IPS DF 6.9 (cell line): ENCODE measurements around the gene UAP1.

ENCODE experiments used
- DNase-seq: peaks from one replicate; pipeline ENCODE4 v3.0.0-alpha.2; 2013; ENCODE audit warnings: low read depth, low spot score
- H3K27ac ChIP-seq: one replicate; pipeline ENCODE4 v1.5.1; 2013; ENCODE audit warnings: low read length, control low read depth
- H3K27me3 ChIP-seq: 2 replicates; pipeline ENCODE4 v1.6.1; 2013; ENCODE audit warnings: mild to moderate bottlenecking, low read length; ENCODE audit not compliant: control insufficient read depth, insufficient read depth
- H3K36me3 ChIP-seq: 2 replicates; pipeline ENCODE4 v1.6.1; 2013; ENCODE audit warnings: low read length; ENCODE audit not compliant: control insufficient read depth, insufficient read depth
- H3K4me1 ChIP-seq: 2 replicates; pipeline ENCODE4 v1.6.1; 2013; ENCODE audit warnings: low read length; ENCODE audit not compliant: control insufficient read depth, insufficient read depth
- H3K4me3 ChIP-seq: 2 replicates; pipeline ENCODE4 v1.5.1; 2013; ENCODE audit warnings: mild to moderate bottlenecking, low read length
- H3K9me3 ChIP-seq: 2 replicates; pipeline ENCODE4 v1.6.1; 2013; ENCODE audit warnings: low read length, inconsistent platforms; ENCODE audit not compliant: control insufficient read depth, insufficient read depth
- WGBS: extraction: QIAGEN DNeasy Blood & Tissue Kit; methylation state at CpG from one replicate; pipeline ENCODE4 v1.1.7; 2013; ENCODE audit warnings: mixed read lengths, missing lambda C conversion rate; ENCODE audit not compliant: insufficient read length, insufficient coverage; 5-methylcytosine and 5-hydroxymethylcytosine counted together

Gene UAP1

GRCh38 chr1:162629077-162629627 lies 67.6 kb downstream of the UAP1 start:
- no peaks in the 10 kb centered on the region for H3K4me1 ChIP-seq
- WGBS, result 100% methylated on average over 1 of the region's 3 CpGs
- no peaks in the 10 kb centered on the region for H3K27me3 ChIP-seq
- no peaks in the 10 kb centered on the region for H3K36me3 ChIP-seq
- H3K9me3 ChIP-seq, result no peaks in the 10 kb centered on the region
- DNase-seq, result no peak
- no peak overlapping the region for H3K4me3 ChIP-seq
- no peak overlapping the region for H3K27ac ChIP-seq

- H3K27ac ChIP-seq, result no peak overlapping the region
- H3K27me3 ChIP-seq, result no peaks in the 10 kb centered on the region
- no peaks in the 10 kb centered on the region for H3K9me3 ChIP-seq
- no peaks in the 10 kb centered on the region for H3K4me1 ChIP-seq
- WGBS, result no CpG with 5 or more reads among the region's 2 CpGs
- no peaks in the 10 kb centered on the region for H3K36me3 ChIP-seq
- no peak overlapping the region for H3K4me3 ChIP-seq
- DNase-seq, result no peak
Observed at GRCh38 chr1:162629651-162630050, 68.1 kb downstream of the UAP1 start.

- Histone ChIP-seq H3K27me3 (no peaks in the 10 kb centered on the region), H3K9me3 (no peaks in the 10 kb centered on the region), H3K36me3 (no peaks in the 10 kb centered on the region), H3K4me1 (no peaks in the 10 kb centered on the region), H3K27ac (no peak overlapping the region), H3K4me3 (no peak overlapping the region)
- no peak for DNase-seq
- no CpG with 5 or more reads among the region's 10 CpGs for WGBS
Observed at GRCh38 chr1:162631546-162632191, 70.1 kb downstream of the UAP1 start.

GRCh38 chr1:162632217-162632666 lies 70.7 kb downstream of the UAP1 start, which contains the start of gene DDR2:
Gene DDR2 (plus strand): TSS chr1:162632464. CDS start chr1:162719064, 86,600 bp downstream.
- no peaks in the 10 kb centered on the region for H3K4me1 ChIP-seq
- no peaks in the 10 kb centered on the region for H3K36me3 ChIP-seq
- no peak within 1 kb of the TSS for H3K27ac ChIP-seq
- no peaks in the 10 kb centered on the region for H3K27me3 ChIP-seq
- no CpG with 5 or more reads among the region's 4 CpGs for WGBS
- no peak for DNase-seq
- no peak within 1 kb of the TSS for H3K4me3 ChIP-seq
- H3K9me3 ChIP-seq, result no peaks in the 10 kb centered on the region

GRCh38 chr1:162632698-162633080 lies 71.2 kb downstream of the UAP1 start:
- Histone ChIP-seq H3K36me3 (no peaks in the 10 kb centered on the region), H3K9me3 (no peaks in the 10 kb centered on the region), H3K27ac (no peak overlapping the region), H3K4me3 (no peak overlapping the region), H3K27me3 (no peaks in the 10 kb centered on the region), H3K4me1 (no peaks in the 10 kb centered on the region)
- no CpG with 5 or more reads among the region's 4 CpGs for WGBS
- DNase-seq, result no peak

- no peaks in the 10 kb centered on the region for H3K9me3 ChIP-seq
- no peak overlapping the region for H3K27ac ChIP-seq
- no peak overlapping the region for H3K4me3 ChIP-seq
- no peaks in the 10 kb centered on the region for H3K36me3 ChIP-seq
- no peaks in the 10 kb centered on the region for H3K4me1 ChIP-seq
- no peaks in the 10 kb centered on the region for H3K27me3 ChIP-seq
- no peak for DNase-seq
- no CpG with 5 or more reads among the region's 8 CpGs for whole genome bisulfite sequencing
Observed at GRCh38 chr1:162633081-162633762, 71.7 kb downstream of the UAP1 start.

- 100% methylated on average over 1 of the region's 4 CpGs for WGBS
- no peaks in the 10 kb centered on the region for H3K4me1 ChIP-seq
- H3K9me3 ChIP-seq, result no peaks in the 10 kb centered on the region
- DNase-seq, result no peak
- no peaks in the 10 kb centered on the region for H3K36me3 ChIP-seq
- H3K4me3 ChIP-seq, result no peak overlapping the region
- no peak overlapping the region for H3K27ac ChIP-seq
- no peaks in the 10 kb centered on the region for H3K27me3 ChIP-seq
Observed at GRCh38 chr1:162635418-162635817, 73.9 kb downstream of the UAP1 start.

- WGBS, result no CpG with 5 or more reads among the region's 7 CpGs
- no peaks in the 10 kb centered on the region for H3K27me3 ChIP-seq
- H3K27ac ChIP-seq, result no peak overlapping the region
- no peaks in the 10 kb centered on the region for H3K9me3 ChIP-seq
- no peak for DNase-seq
- no peak overlapping the region for H3K4me3 ChIP-seq
- H3K4me1 ChIP-seq, result no peaks in the 10 kb centered on the region
- H3K36me3 ChIP-seq, result no peaks in the 10 kb centered on the region
Observed at GRCh38 chr1:162639718-162640117, 78.2 kb downstream of the UAP1 start.

- no peaks in the 10 kb centered on the region for H3K4me1 ChIP-seq
- H3K27me3 ChIP-seq, result no peaks in the 10 kb centered on the region
- no peak overlapping the region for H3K27ac ChIP-seq
- DNase-seq, result no peak
- no peaks in the 10 kb centered on the region; the same call in 1 of the 2 replicates for H3K36me3 ChIP-seq
- no CpG with 5 or more reads among the region's 2 CpGs for WGBS
- H3K9me3 ChIP-seq, result no peaks in the 10 kb centered on the region
- no peak overlapping the region for H3K4me3 ChIP-seq
Observed at GRCh38 chr1:162641114-162641513, 79.6 kb downstream of the UAP1 start.

- Histone ChIP-seq H3K4me3 (no peak overlapping the region), H3K27me3 (no peaks in the 10 kb centered on the region), H3K27ac (no peak overlapping the region), H3K9me3 (no peaks in the 10 kb centered on the region), H3K4me1 (no peaks in the 10 kb centered on the region), H3K36me3 (no peaks in the 10 kb centered on the region; the same call in 1 of the 2 replicates)
- no CpG with 5 or more reads among the region's 3 CpGs for WGBS
- no peak for DNase-seq
Observed at GRCh38 chr1:162644986-162645314, 83.4 kb downstream of the UAP1 start.
